CD8-positive, alpha-beta memory T cell (primary cell): ENCODE data around the gene GUK1. TPM values are rescaled to one million over a fixed set of nuclear protein-coding genes. Genes with fewer than 3 reads are reported as not detected.
"Not testable (repeated sequence)": the region's sequence is repeated elsewhere in the genome, so short reads cannot be mapped to it uniquely, and the experiment has no call there.

ENCODE experiments used
- CTCF ChIA-PET: fragments of 350-600 bp; sonication (Branson Sonifier 250); formaldehyde crosslinking; loops from one replicate; lab custom pipeline; 2021; ENCODE audit warnings: antibody characterized with exemption; lab: Charles Lee
- POLR2A ChIA-PET: fragments of 350-600 bp; sonication (Branson Sonifier 250); formaldehyde crosslinking; loops from one replicate; lab custom pipeline; 2021; ENCODE audit warnings: antibody characterized with exemption; lab: Charles Lee
- DNase-seq, 5 donors: peaks; one replicate each; pipeline versions ENCODE4 v3.0.0 to v3.0.0-alpha.2; 2020 to 2022; ENCODE audit warnings: mixed read lengths in 1 of 5
- H3K27ac ChIP-seq: one replicate; pipeline ENCODE4 v1.7.0; 2013; ENCODE audit warnings: low read depth, mild to moderate bottlenecking, low read length, moderate library complexity
- H3K27me3 ChIP-seq: 2 replicates; pipeline ENCODE4 v1.7.0; 2013; ENCODE audit warnings: low read length, mild to moderate bottlenecking; ENCODE audit not compliant: insufficient read depth, poor library complexity, severe bottlenecking
- H3K36me3 ChIP-seq: 2 replicates; pipeline ENCODE4 v1.7.0; 2013; ENCODE audit warnings: mild to moderate bottlenecking, low read length, moderate library complexity; ENCODE audit not compliant: insufficient read depth
- H3K4me1 ChIP-seq: 2 replicates; pipeline ENCODE4 v1.7.0; 2013; ENCODE audit warnings: mild to moderate bottlenecking, low read length, moderate library complexity; ENCODE audit not compliant: insufficient read depth
- H3K4me3 ChIP-seq: 2 replicates; pipeline ENCODE4 v1.7.0; 2013; ENCODE audit warnings: mild to moderate bottlenecking, low read length
- H3K9me3 ChIP-seq: 2 replicates; pipeline ENCODE4 v1.7.0; 2013; ENCODE audit warnings: mild to moderate bottlenecking, low read length
- H3K27ac Mint-ChIP-seq, 8 donors: one replicate each; pipeline ENCODE4 v1.8.0; 2020 to 2021; ENCODE audit warnings: mixed read lengths in 8 of 8, mild to moderate bottlenecking in 6 of 8, inconsistent platforms in 3 of 8, moderate library complexity in 3 of 8
- H3K27me3 Mint-ChIP-seq, 2 donors: one replicate each; pipeline ENCODE4 v1.8.0; 2020 to 2021; ENCODE audit warnings: mixed read lengths in 2 of 2, mild to moderate bottlenecking in 1 of 2, moderate library complexity in 1 of 2
- H3K36me3 Mint-ChIP-seq, 3 donors: one replicate each; pipeline ENCODE4 v1.8.0; 2020 to 2021; ENCODE audit warnings: mixed read lengths in 3 of 3, inconsistent platforms in 1 of 3, mild to moderate bottlenecking in 1 of 3
- H3K4me1 Mint-ChIP-seq, 3 donors: one replicate each; pipeline ENCODE4 v1.8.0; 2020 to 2021; ENCODE audit warnings: mixed read lengths in 3 of 3, inconsistent platforms in 1 of 3, mild to moderate bottlenecking in 1 of 3
- H3K4me3 Mint-ChIP-seq, 7 donors: one replicate each; pipeline ENCODE4 v1.8.0; 2020 to 2021; ENCODE audit warnings: mixed read lengths in 7 of 7, mild to moderate bottlenecking in 6 of 7, moderate library complexity in 4 of 7, inconsistent platforms in 2 of 7
- H3K9me3 Mint-ChIP-seq, 5 donors: one replicate each; pipeline ENCODE4 v1.8.0; 2020 to 2022; ENCODE audit warnings: mixed read lengths in 5 of 5, mild to moderate bottlenecking in 3 of 5, moderate library complexity in 2 of 5, inconsistent platforms in 1 of 5
- polyA plus RNA-seq: library from polyadenylated mRNA; unstranded; fragments of 300-500 nt; fragmentation: Illumina TruSeq; gene quantifications from one replicate; pipeline ENCODE4 v1.2.3, GENCODE V29; 2021
- total RNA-seq, 2 experiments: library from RNA; stranded (reverse); gene quantifications; one replicate each; pipeline ENCODE4 v1.2.3, GENCODE V29; 2021

GUK1 gene
- total and polyA plus RNA-seq, 3 experiments from 2014 or later: 222 to 467 (median 245) TPM

GRCh38 chr1:228184152-228184551, 44.1 kb downstream of the GUK1 start:
- no peaks in the 10 kb centered on the region for H3K36me3 Mint-ChIP-seq
- no peak for DNase-seq
- no peaks in the 10 kb centered on the region for H3K27me3 ChIP-seq
- peaks cover 19% of the 10 kb centered on the region for H3K4me1 ChIP-seq
- ChIA-PET CTCF (no interaction called here), POLR2A (no interaction called here)
- H3K36me3 ChIP-seq: no peaks in the 10 kb centered on the region
- H3K9me3 Mint-ChIP-seq: no peaks in the 10 kb centered on the region
- no peak overlapping the region for H3K4me3 Mint-ChIP-seq
- no peak overlapping the region for H3K4me3 ChIP-seq
- no peaks in the 10 kb centered on the region for H3K9me3 ChIP-seq
- H3K27me3 Mint-ChIP-seq: no peaks in the 10 kb centered on the region
- peaks cover 32 to 44% (median 38%) of the 10 kb centered on the region in 3 donors for H3K4me1 Mint-ChIP-seq
- no peak overlapping the region for H3K27ac ChIP-seq
- H3K27ac Mint-ChIP-seq: peak overlapping the region in 5 of 8 donors; percentile 16 to 83 (median 48)

GRCh38 chr1:228185641-228185965, 45.5 kb downstream of the GUK1 start:
- Histone ChIP-seq H3K9me3 (no peaks in the 10 kb centered on the region), H3K36me3 (no peaks in the 10 kb centered on the region), H3K4me1 (peaks cover 19% of the 10 kb centered on the region), H3K27ac (peak overlapping the region; percentile 27), H3K27me3 (no peaks in the 10 kb centered on the region), H3K4me3 (no peak overlapping the region)
- peak overlapping the region; percentile 27 to 72 (median 65) for H3K4me3 Mint-ChIP-seq
- ChIA-PET CTCF (interaction anchor here (4.1 kb wide), 1 partner anchor 19 kb away, joined by 13 read pairs; the partner anchor contains the start of gene IBA57), POLR2A (interaction anchor here (0.8 kb wide), 1 partner anchor 28 kb away, joined by 3 read pairs; no protein-coding TSS in a partner anchor)
- no peaks in the 10 kb centered on the region for H3K36me3 Mint-ChIP-seq
- peak in 4 of 5 donors; percentile 52 to 86 (median 74) for DNase-seq
- H3K27ac Mint-ChIP-seq: peak overlapping the region; percentile 91 to 97 (median 96)
- peaks cover 37 to 49% (median 44%) of the 10 kb centered on the region in 3 donors for H3K4me1 Mint-ChIP-seq
- no peaks in the 10 kb centered on the region for H3K9me3 Mint-ChIP-seq
- H3K27me3 Mint-ChIP-seq: peaks cover 0 to 1% of the 10 kb centered on the region in 2 donors

- peak overlapping the region in 6 of 8 donors; percentile 5 to 59 (median 41) for H3K27ac Mint-ChIP-seq
- H3K9me3 Mint-ChIP-seq, POLR2A ChIA-PET, H3K27me3 Mint-ChIP-seq, H3K9me3 ChIP-seq, H3K27ac ChIP-seq, DNase-seq, H3K36me3 ChIP-seq, H3K4me3 ChIP-seq, H3K36me3 Mint-ChIP-seq, H3K27me3 ChIP-seq: not testable (repeated sequence)
- peaks cover 19% of the 10 kb centered on the region for H3K4me1 ChIP-seq
- CTCF ChIA-PET: interaction anchor here (1.1 to 4.1 kb wide), 2 partner anchors 21 to 26 kb away, joined by 3 to 13 read pairs; partner anchors contain the start of gene IBA57
- H3K4me1 Mint-ChIP-seq: peaks cover 31 to 45% (median 40%) of the 10 kb centered on the region in 3 donors
- peak overlapping the region in 1 of 7 donors; percentile 15 for H3K4me3 Mint-ChIP-seq
Measured at GRCh38 chr1:228188249-228188648, 48.2 kb downstream of the GUK1 start.

- Histone ChIP-seq H3K4me3 (no peak overlapping the region), H3K4me1 (peaks cover 18% of the 10 kb centered on the region), H3K9me3 (no peaks in the 10 kb centered on the region), H3K36me3 (no peaks in the 10 kb centered on the region), H3K27ac (no peak overlapping the region), H3K27me3 (no peaks in the 10 kb centered on the region)
- DNase-seq: no peak
- ChIA-PET POLR2A (no interaction called here), CTCF (no interaction called here)
- Mint-ChIP-seq H3K9me3 (no peaks in the 10 kb centered on the region), H3K4me3 (no peak overlapping the region), H3K4me1 (peaks cover 27 to 39% (median 38%) of the 10 kb centered on the region in 3 donors), H3K27me3 (peaks cover 0 to 3% of the 10 kb centered on the region in 2 donors), H3K27ac (no peak overlapping the region), H3K36me3 (peaks cover 0 to 2% (median 0%) of the 10 kb centered on the region in 3 donors)
Measured at GRCh38 chr1:228190182-228190581, 50.1 kb downstream of the GUK1 start.

- peak overlapping the region in 1 of 8 donors; percentile 49 for H3K27ac Mint-ChIP-seq
- peaks cover 21 to 33% (median 32%) of the 10 kb centered on the region in 3 donors for H3K4me1 Mint-ChIP-seq
- CTCF ChIA-PET: no interaction called here
- POLR2A ChIA-PET: no interaction called here
- no peak overlapping the region for H3K4me3 Mint-ChIP-seq
- no peaks in the 10 kb centered on the region for H3K9me3 ChIP-seq
- peaks cover 12% of the 10 kb centered on the region for H3K4me1 ChIP-seq
- DNase-seq: no peak
- no peak overlapping the region for H3K27ac ChIP-seq
- H3K27me3 ChIP-seq: no peaks in the 10 kb centered on the region
- no peaks in the 10 kb centered on the region for H3K9me3 Mint-ChIP-seq
- no peaks in the 10 kb centered on the region for H3K36me3 ChIP-seq
- peaks cover 0 to 7% (median 3%) of the 10 kb centered on the region in 3 donors for H3K36me3 Mint-ChIP-seq
- H3K27me3 Mint-ChIP-seq: peaks cover 0 to 3% of the 10 kb centered on the region in 2 donors
- no peak overlapping the region for H3K4me3 ChIP-seq
Measured at GRCh38 chr1:228190778-228191177, 50.7 kb downstream of the GUK1 start.

- no peaks in the 10 kb centered on the region for H3K27me3 ChIP-seq
- CTCF ChIA-PET: no interaction called here
- peaks cover 9 to 16% (median 15%) of the 10 kb centered on the region in 3 donors for H3K36me3 Mint-ChIP-seq
- no peak for DNase-seq
- no peaks in the 10 kb centered on the region for H3K36me3 ChIP-seq
- peaks cover 5% of the 10 kb centered on the region in 3 donors for H3K4me1 Mint-ChIP-seq
- no peaks in the 10 kb centered on the region for H3K9me3 ChIP-seq
- no peak overlapping the region for H3K27ac ChIP-seq
- H3K4me3 Mint-ChIP-seq: no peak overlapping the region
- peaks cover 0 to 3% of the 10 kb centered on the region in 2 donors for H3K27me3 Mint-ChIP-seq
- H3K4me3 ChIP-seq: no peak overlapping the region
- H3K4me1 ChIP-seq: no peaks in the 10 kb centered on the region
- peaks cover 4 to 11% (median 10%) of the 10 kb centered on the region in 5 donors for H3K9me3 Mint-ChIP-seq
- peak overlapping the region in 1 of 8 donors; percentile 50 for H3K27ac Mint-ChIP-seq
- POLR2A ChIA-PET: no interaction called here
Measured at GRCh38 chr1:228194436-228194835, 54.4 kb downstream of the GUK1 start.

- Histone ChIP-seq H3K27ac (no peak overlapping the region), H3K36me3 (no peaks in the 10 kb centered on the region), H3K4me3 (no peak overlapping the region), H3K4me1 (no peaks in the 10 kb centered on the region), H3K27me3 (no peaks in the 10 kb centered on the region), H3K9me3 (no peaks in the 10 kb centered on the region)
- peaks cover 9 to 19% (median 18%) of the 10 kb centered on the region in 3 donors for H3K36me3 Mint-ChIP-seq
- H3K27ac Mint-ChIP-seq: peak overlapping the region in 2 of 8 donors; percentile 50 to 58
- ChIA-PET CTCF (no interaction called here), POLR2A (interaction anchor here (0.5 kb wide), 1 partner anchor 1395 kb away, joined by 3 read pairs; no protein-coding TSS in a partner anchor)
- DNase-seq: no peak
- no peaks in the 10 kb centered on the region for H3K4me1 Mint-ChIP-seq
- no peak overlapping the region for H3K4me3 Mint-ChIP-seq
- peaks cover 0 to 2% of the 10 kb centered on the region in 2 donors for H3K27me3 Mint-ChIP-seq
- peaks cover 7 to 15% (median 13%) of the 10 kb centered on the region in 5 donors for H3K9me3 Mint-ChIP-seq
Measured at GRCh38 chr1:228194921-228195812, 55.1 kb downstream of the GUK1 start.

GRCh38 chr1:228197555-228198147, 57.6 kb downstream of the GUK1 start:
- H3K27ac ChIP-seq: no peak overlapping the region
- DNase-seq: no peak
- no peaks in the 10 kb centered on the region for H3K27me3 ChIP-seq
- ChIA-PET CTCF (no interaction called here), POLR2A (no interaction called here)
- no peaks in the 10 kb centered on the region for H3K4me1 Mint-ChIP-seq
- H3K4me3 ChIP-seq: no peak overlapping the region
- no peaks in the 10 kb centered on the region for H3K9me3 ChIP-seq
- no peak overlapping the region for H3K4me3 Mint-ChIP-seq
- H3K4me1 ChIP-seq: no peaks in the 10 kb centered on the region
- no peaks in the 10 kb centered on the region for H3K36me3 ChIP-seq
- H3K27me3 Mint-ChIP-seq: no peaks in the 10 kb centered on the region
- peaks cover 7 to 15% (median 13%) of the 10 kb centered on the region in 5 donors for H3K9me3 Mint-ChIP-seq
- H3K36me3 Mint-ChIP-seq: peaks cover 10 to 24% (median 20%) of the 10 kb centered on the region in 3 donors
- no peak overlapping the region for H3K27ac Mint-ChIP-seq
